H1 (cell line): Measurements from ENCODE around the gene EPHA10.

Source experiments
- CHD2 ChIP-seq: IDR thresholded peaks from 2 replicates; pipeline ENCODE4 v1.6.1; 2012; ENCODE audit warnings: low read length, improper control_type of control experiment
- EP300 ChIP-seq, 2 experiments: IDR thresholded peaks; 1 replicate in 1 of 2; 2 replicates in 1 of 2; pipeline ENCODE4 v1.6.1; 2011 to 2012; ENCODE audit warnings: low read depth in 2 of 2, low read length in 2 of 2, mild to moderate bottlenecking in 2 of 2, borderline replicate concordance in 1 of 2, inconsistent platforms in 1 of 2, moderate library complexity in 1 of 2
- EZH2 ChIP-seq: fragments of 200-600 bp; sonication (generic); IDR thresholded peaks from 2 replicates; pipeline ENCODE4 v1.7.1; 2012; ENCODE audit warnings: low read depth, mild to moderate bottlenecking, moderate library complexity, low read length, inconsistent platforms; ENCODE audit not compliant: severe bottlenecking
- HDAC6 ChIP-seq: IDR thresholded peaks from one replicate; pipeline ENCODE4 v1.7.1; 2012; ENCODE audit warnings: low read depth, mild to moderate bottlenecking, inconsistent platforms, low read length, moderate library complexity
- POLR2A ChIP-seq, 2 experiments: IDR thresholded peaks; 1 replicate in 1 of 2; 2 replicates in 1 of 2; pipeline ENCODE4 v1.6.1; 2011; ENCODE audit warnings: low read depth in 2 of 2, low read length in 2 of 2, mild to moderate bottlenecking in 2 of 2; ENCODE audit errors: control extremely low read depth in 1 of 2
- POLR2AphosphoS5 ChIP-seq: IDR thresholded peaks from 2 replicates; pipeline ENCODE4 v1.6.1; 2011; ENCODE audit warnings: low read depth, low read length
- RAD21 ChIP-seq, 2 experiments: IDR thresholded peaks in 1 of 2; conservative IDR thresholded peaks in 1 of 2; 2 replicates each; pipeline ENCODE4 v1.6.1; 2011; ENCODE audit warnings: low read depth in 2 of 2, low read length in 2 of 2, improper control_type of control experiment in 1 of 2, inconsistent platforms in 1 of 2, mild to moderate bottlenecking in 1 of 2, moderate library complexity in 1 of 2
- RFX5 ChIP-seq: IDR thresholded peaks from 2 replicates; pipeline ENCODE4 v1.6.1; 2011; ENCODE audit warnings: low read depth, low read length, improper control_type of control experiment, borderline replicate concordance
- SIN3A ChIP-seq, 2 experiments: IDR thresholded peaks in 1 of 2; conservative IDR thresholded peaks in 1 of 2; 2 replicates each; pipeline ENCODE4 v1.6.1; 2011 to 2012; ENCODE audit warnings: low read length in 2 of 2, improper control_type of control experiment in 1 of 2, low read depth in 1 of 2, mild to moderate bottlenecking in 1 of 2
- ZNF274 ChIP-seq: IDR thresholded peaks from 2 replicates; pipeline ENCODE4 v1.7.0; 2012; ENCODE audit warnings: low read length, borderline replicate concordance; ENCODE audit errors: extremely low read depth
- TF ChIP-seq, protein P1 (sequence below): IDR thresholded peaks from 2 replicates; pipeline ENCODE4 v1.6.1; 2012; ENCODE audit warnings: inconsistent platforms
- TF ChIP-seq, protein P2 (sequence below), 3 experiments: IDR thresholded peaks; 1 replicate in 2 of 3; 2 replicates in 1 of 3; pipeline versions ENCODE4 v1.5.1 to v1.6.1; 2011; ENCODE audit warnings: low read length in 3 of 3, mild to moderate bottlenecking in 3 of 3, inconsistent platforms in 2 of 3, low read depth in 1 of 3, moderate library complexity in 1 of 3; ENCODE audit not compliant: insufficient read depth in 1 of 3; ENCODE audit errors: control extremely low read depth in 1 of 3

DNA sequence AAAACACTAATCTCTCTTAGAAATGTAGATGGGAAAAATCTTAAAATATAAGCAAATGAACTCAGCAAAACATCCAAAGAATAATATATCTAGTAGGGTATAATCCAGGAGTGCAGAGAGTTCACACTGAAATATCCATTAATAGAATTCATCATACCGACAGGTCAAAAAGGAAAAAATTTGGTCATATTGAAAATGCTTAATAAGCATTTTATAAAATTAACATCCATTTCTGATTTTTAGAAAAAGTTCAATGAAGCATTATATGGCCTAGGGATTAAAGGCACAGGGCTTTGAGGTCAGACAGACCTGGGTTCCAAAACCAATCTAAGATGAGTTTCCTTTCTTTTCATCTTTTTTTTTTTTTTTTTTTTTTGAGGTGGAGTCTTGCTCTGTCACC is 16.4 kb downstream of the EPHA10 start:
- TF ChIP-seq, protein P1, sequence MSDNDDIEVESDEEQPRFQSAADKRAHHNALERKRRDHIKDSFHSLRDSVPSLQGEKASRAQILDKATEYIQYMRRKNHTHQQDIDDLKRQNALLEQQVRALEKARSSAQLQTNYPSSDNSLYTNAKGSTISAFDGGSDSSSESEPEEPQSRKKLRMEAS: no peak
- TF ChIP-seq SIN3A (conservative IDR thresholded peaks at IDR 0.05 in 1 of 2, IDR thresholded peaks at IDR 0.05 in 1 of 2; ENCODE audit: low read depth in 1 of 2, low read length in 2 of 2) (no peak), EZH2 (no peak), CHD2 (no peak), ZNF274 (no peak), EP300 (IDR thresholded peaks at IDR 0.05; ENCODE audit: borderline replicate concordance in 1 of 2, low read depth in 2 of 2, low read length in 2 of 2) (no peak), POLR2AphosphoS5 (no peak), RAD21 (IDR thresholded peaks at IDR 0.05 in 1 of 2, conservative IDR thresholded peaks at IDR 0.05 in 1 of 2; ENCODE audit: low read depth in 2 of 2, low read length in 2 of 2) (no peak), POLR2A (IDR thresholded peaks at IDR 0.05; ENCODE audit: control extremely low read depth in 1 of 2, low read depth in 2 of 2, low read length in 2 of 2) (no peak), HDAC6 (no peak), RFX5 (no peak)
- TF ChIP-seq, protein P2, sequence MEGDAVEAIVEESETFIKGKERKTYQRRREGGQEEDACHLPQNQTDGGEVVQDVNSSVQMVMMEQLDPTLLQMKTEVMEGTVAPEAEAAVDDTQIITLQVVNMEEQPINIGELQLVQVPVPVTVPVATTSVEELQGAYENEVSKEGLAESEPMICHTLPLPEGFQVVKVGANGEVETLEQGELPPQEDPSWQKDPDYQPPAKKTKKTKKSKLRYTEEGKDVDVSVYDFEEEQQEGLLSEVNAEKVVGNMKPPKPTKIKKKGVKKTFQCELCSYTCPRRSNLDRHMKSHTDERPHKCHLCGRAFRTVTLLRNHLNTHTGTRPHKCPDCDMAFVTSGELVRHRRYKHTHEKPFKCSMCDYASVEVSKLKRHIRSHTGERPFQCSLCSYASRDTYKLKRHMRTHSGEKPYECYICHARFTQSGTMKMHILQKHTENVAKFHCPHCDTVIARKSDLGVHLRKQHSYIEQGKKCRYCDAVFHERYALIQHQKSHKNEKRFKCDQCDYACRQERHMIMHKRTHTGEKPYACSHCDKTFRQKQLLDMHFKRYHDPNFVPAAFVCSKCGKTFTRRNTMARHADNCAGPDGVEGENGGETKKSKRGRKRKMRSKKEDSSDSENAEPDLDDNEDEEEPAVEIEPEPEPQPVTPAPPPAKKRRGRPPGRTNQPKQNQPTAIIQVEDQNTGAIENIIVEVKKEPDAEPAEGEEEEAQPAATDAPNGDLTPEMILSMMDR (IDR thresholded peaks at IDR 0.05; ENCODE audit: control extremely low read depth in 1 of 3, insufficient read depth in 1 of 3, low read depth in 1 of 3, low read length in 3 of 3): no peak
